Measurements from ENCODE around the gene MBNL2. TPM values are rescaled to one million over a fixed set of nuclear protein-coding genes. Genes with fewer than 3 reads are reported as not detected.

Gene MBNL2
- total RNA-seq, 3 donors from 2014 or later (not counting 1 experiment from before 2014, with no cell fraction given) = 30.9 to 38.3 (median 33.1) TPM

DNA sequence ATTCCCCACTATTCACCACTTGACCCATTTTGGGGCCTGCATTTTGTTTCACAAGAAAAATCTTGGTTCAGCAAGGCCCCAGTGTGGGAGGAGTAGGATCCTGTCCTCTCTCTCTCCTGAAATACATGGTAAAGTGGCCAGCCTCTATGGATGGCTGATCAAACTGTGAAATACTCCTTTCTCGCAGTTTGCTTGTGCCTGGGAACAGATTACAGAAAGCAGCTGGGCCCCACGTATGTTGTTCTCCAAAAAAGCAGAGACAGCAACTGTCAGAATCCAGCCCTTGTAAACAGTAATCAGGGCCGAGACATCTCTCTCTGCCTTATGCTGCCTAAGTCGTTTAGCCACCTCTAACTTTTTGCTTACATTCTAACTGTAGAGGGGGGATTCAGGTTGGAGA, 150.8 kb downstream of the MBNL2 start:
- Mint-ChIP-seq H3K4me1 (peaks cover 14 to 17% of the 10 kb centered on the region in 2 donors), H3K4me3 (no peak overlapping the region), H3K27me3 (ENCODE audit: low read depth in 2 of 2) (no peaks in the 10 kb centered on the region), H3K9me3 (no peaks in the 10 kb centered on the region), H3K36me3 (no peaks in the 10 kb centered on the region), H3K27ac (no peak overlapping the region)
- peaks cover 12% of the 10 kb centered on the region for H3K36me3 ChIP-seq (ENCODE audit: control insufficient read depth, insufficient read depth, low read length)
- ATAC-seq = no peak
- no peak overlapping the region for H3K4me3 ChIP-seq (ENCODE audit: low read length)
- no peaks in the 10 kb centered on the region for H3K27me3 ChIP-seq (ENCODE audit: control insufficient read depth, insufficient read depth, low read length)
- no peak for DNase-seq
- intact Hi-C loops (cut with micrococcal nuclease) = no loop called here
- no peaks in the 10 kb centered on the region for H3K4me1 ChIP-seq (ENCODE audit: control insufficient read depth, insufficient read depth, low read length)
- TF ChIP-seq, protein P1, sequence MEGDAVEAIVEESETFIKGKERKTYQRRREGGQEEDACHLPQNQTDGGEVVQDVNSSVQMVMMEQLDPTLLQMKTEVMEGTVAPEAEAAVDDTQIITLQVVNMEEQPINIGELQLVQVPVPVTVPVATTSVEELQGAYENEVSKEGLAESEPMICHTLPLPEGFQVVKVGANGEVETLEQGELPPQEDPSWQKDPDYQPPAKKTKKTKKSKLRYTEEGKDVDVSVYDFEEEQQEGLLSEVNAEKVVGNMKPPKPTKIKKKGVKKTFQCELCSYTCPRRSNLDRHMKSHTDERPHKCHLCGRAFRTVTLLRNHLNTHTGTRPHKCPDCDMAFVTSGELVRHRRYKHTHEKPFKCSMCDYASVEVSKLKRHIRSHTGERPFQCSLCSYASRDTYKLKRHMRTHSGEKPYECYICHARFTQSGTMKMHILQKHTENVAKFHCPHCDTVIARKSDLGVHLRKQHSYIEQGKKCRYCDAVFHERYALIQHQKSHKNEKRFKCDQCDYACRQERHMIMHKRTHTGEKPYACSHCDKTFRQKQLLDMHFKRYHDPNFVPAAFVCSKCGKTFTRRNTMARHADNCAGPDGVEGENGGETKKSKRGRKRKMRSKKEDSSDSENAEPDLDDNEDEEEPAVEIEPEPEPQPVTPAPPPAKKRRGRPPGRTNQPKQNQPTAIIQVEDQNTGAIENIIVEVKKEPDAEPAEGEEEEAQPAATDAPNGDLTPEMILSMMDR (IDR thresholded peaks at IDR 0.05) = no peak
- 98% methylated on average over 2 of the region's 4 CpGs for WGBS (ENCODE audit: insufficient coverage)
- no peak overlapping the region for H3K27ac ChIP-seq (ENCODE audit: low read length)
- H3K9me3 ChIP-seq (ENCODE audit: control insufficient read depth, insufficient read depth, low read length) = no peaks in the 10 kb centered on the region

DNA sequence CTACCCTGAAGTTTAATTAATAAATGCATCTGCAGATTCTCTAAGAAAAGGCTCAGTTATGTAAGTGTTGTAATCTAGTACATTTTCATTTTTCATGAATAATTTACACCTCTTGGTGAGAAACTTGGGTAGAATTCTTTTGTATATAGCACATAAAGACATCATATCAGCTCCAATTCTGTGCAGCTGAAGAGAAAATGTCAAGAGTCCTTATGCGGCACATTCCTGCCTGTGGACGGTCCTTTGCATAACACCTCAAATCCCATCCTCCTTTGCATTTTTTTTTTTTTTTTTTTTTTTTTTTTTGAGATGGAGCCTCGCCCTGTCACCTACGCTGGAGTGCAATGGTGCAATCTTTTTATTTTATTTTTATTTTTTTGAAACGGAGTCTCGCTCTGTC, 151.7 kb downstream of the MBNL2 start:
- ATAC-seq (no peak), DNase-seq (no peak)
- Histone ChIP-seq H3K4me1 (ENCODE audit: control insufficient read depth, insufficient read depth, low read length) (no peaks in the 10 kb centered on the region), H3K36me3 (ENCODE audit: control insufficient read depth, insufficient read depth, low read length) (peaks cover 12% of the 10 kb centered on the region), H3K9me3 (ENCODE audit: control insufficient read depth, insufficient read depth, low read length) (no peaks in the 10 kb centered on the region), H3K27me3 (ENCODE audit: control insufficient read depth, insufficient read depth, low read length) (no peaks in the 10 kb centered on the region), H3K27ac (ENCODE audit: low read length) (no peak overlapping the region), H3K4me3 (ENCODE audit: low read length) (no peak overlapping the region)
- no peak overlapping the region for H3K4me3 Mint-ChIP-seq
- peaks cover 9% of the 10 kb centered on the region in 2 donors for H3K4me1 Mint-ChIP-seq
- intact Hi-C loops (cut with micrococcal nuclease) = no loop called here
- H3K27me3 Mint-ChIP-seq (ENCODE audit: low read depth in 2 of 2) = no peaks in the 10 kb centered on the region
- H3K27ac Mint-ChIP-seq = no peak overlapping the region
- WGBS (ENCODE audit: insufficient coverage) = 95% methylated on average over 4 of the region's 6 CpGs
- H3K9me3 Mint-ChIP-seq = no peaks in the 10 kb centered on the region
- TF ChIP-seq, protein P1 (IDR thresholded peaks at IDR 0.05) = no peak
- H3K36me3 Mint-ChIP-seq = no peaks in the 10 kb centered on the region

- Mint-ChIP-seq H3K4me1 (peaks cover 0 to 5% of the 10 kb centered on the region in 2 donors), H3K36me3 (no peaks in the 10 kb centered on the region), H3K9me3 (no peaks in the 10 kb centered on the region), H3K27ac (no peak overlapping the region), H3K4me3 (no peak overlapping the region), H3K27me3 (ENCODE audit: low read depth in 2 of 2) (no peaks in the 10 kb centered on the region)
- Histone ChIP-seq H3K36me3 (ENCODE audit: control insufficient read depth, insufficient read depth, low read length) (peaks cover 10% of the 10 kb centered on the region), H3K9me3 (ENCODE audit: control insufficient read depth, insufficient read depth, low read length) (no peaks in the 10 kb centered on the region), H3K4me1 (ENCODE audit: control insufficient read depth, insufficient read depth, low read length) (no peaks in the 10 kb centered on the region), H3K27ac (ENCODE audit: low read length) (no peak overlapping the region), H3K27me3 (ENCODE audit: control insufficient read depth, insufficient read depth, low read length) (no peaks in the 10 kb centered on the region), H3K4me3 (ENCODE audit: low read length) (no peak overlapping the region)
- intact Hi-C loops (cut with micrococcal nuclease) = no loop called here
- 93% methylated on average over 6 of the region's 6 CpGs for WGBS (ENCODE audit: insufficient coverage)
- ATAC-seq (no peak), DNase-seq (no peak)
- TF ChIP-seq, protein P1 (IDR thresholded peaks at IDR 0.05) = no peak
Observed at GRCh38 chr13:97376981-97377380, 154.8 kb downstream of the MBNL2 start.

- peaks cover 7% of the 10 kb centered on the region for H3K36me3 Mint-ChIP-seq
- peaks cover 0 to 5% of the 10 kb centered on the region in 2 donors for H3K4me1 Mint-ChIP-seq
- H3K36me3 ChIP-seq (ENCODE audit: control insufficient read depth, insufficient read depth, low read length) = peaks cover 10% of the 10 kb centered on the region
- peak overlapping the region in 1 of 2 donors; percentile 56 for H3K27ac Mint-ChIP-seq
- no peak overlapping the region for H3K4me3 ChIP-seq (ENCODE audit: low read length)
- H3K4me1 ChIP-seq (ENCODE audit: control insufficient read depth, insufficient read depth, low read length) = no peaks in the 10 kb centered on the region
- WGBS (ENCODE audit: insufficient coverage) = 59% methylated on average over 5 of the region's 5 CpGs
- no peaks in the 10 kb centered on the region for H3K9me3 Mint-ChIP-seq
- H3K27me3 ChIP-seq (ENCODE audit: control insufficient read depth, insufficient read depth, low read length) = no peaks in the 10 kb centered on the region
- no peak overlapping the region for H3K27ac ChIP-seq (ENCODE audit: low read length)
- TF ChIP-seq, protein P1 (IDR thresholded peaks at IDR 0.05) = no peak
- H3K9me3 ChIP-seq (ENCODE audit: control insufficient read depth, insufficient read depth, low read length) = no peaks in the 10 kb centered on the region
- ATAC-seq = no peak
- intact Hi-C loops (cut with micrococcal nuclease) = no loop called here
- H3K27me3 Mint-ChIP-seq (ENCODE audit: low read depth in 2 of 2) = no peaks in the 10 kb centered on the region
- DNase-seq = no peak
- no peak overlapping the region for H3K4me3 Mint-ChIP-seq
Observed at GRCh38 chr13:97379386-97379785, 157.3 kb downstream of the MBNL2 start.
